GM18873 (cell line): ENCODE measurements around the gene FAM118A.
"Not testable (repeated sequence)": the region's sequence is repeated elsewhere in the genome, so short reads cannot be mapped to it uniquely, and the experiment has no call there.

Experiments
- ATAC-seq: cut with Tn5 transposase; IDR thresholded peaks from one replicate; pipeline ENCODE4 v1.9.1; 2021; ENCODE audit warnings: mild to moderate bottlenecking, moderate library complexity, moderate number of reproducible peaks; ENCODE audit not compliant: unreplicated experiment, low FRiP score

Gene FAM118A

GRCh38 chr22:45280587-45280980 is 29.1 kb upstream of the FAM118A start:
- ATAC-seq = no peak

GRCh38 chr22:45281010-45281409 is 28.7 kb upstream of the FAM118A start:
- ATAC-seq = no peak

GRCh38 chr22:45284705-45285262 is 24.9 kb upstream of the FAM118A start, which contains the start of gene UPK3A:
TSS of gene UPK3A (plus strand) at chr22:45284949. CDS start at chr22:45285014, 65 bp downstream.
- ATAC-seq = no peak

GRCh38 chr22:45285263-45286058 is 24.3 kb upstream of the FAM118A start:
- no peak for ATAC-seq

- ATAC-seq = no peak
Observed at GRCh38 chr22:45286854-45287551, 22.7 kb upstream of the FAM118A start.

- no peak for ATAC-seq
Observed at GRCh38 chr22:45290410-45290936, 19.3 kb upstream of the FAM118A start.

- no peak for ATAC-seq
Observed at GRCh38 chr22:45291061-45291930, 18.4 kb upstream of the FAM118A start.

- no peak for ATAC-seq
Observed at GRCh38 chr22:45291931-45292290, 17.8 kb upstream of the FAM118A start.

- ATAC-seq = no peak
Observed at GRCh38 chr22:45292731-45293442, 16.8 kb upstream of the FAM118A start.

GRCh38 chr22:45294030-45294429 is 15.7 kb upstream of the FAM118A start:
- ATAC-seq = no peak

- not testable (repeated sequence) for ATAC-seq
Observed at GRCh38 chr22:45295004-45295403, 14.7 kb upstream of the FAM118A start.

GRCh38 chr22:45295492-45295891 is 14.2 kb upstream of the FAM118A start:
- no peak for ATAC-seq

- no peak for ATAC-seq
Observed at GRCh38 chr22:45296628-45297297, 13.0 kb upstream of the FAM118A start.

GRCh38 chr22:45298934-45299505 is 10.7 kb upstream of the FAM118A start:
- ATAC-seq = no peak

GRCh38 chr22:45302751-45303150 is 7.0 kb upstream of the FAM118A start:
- no peak for ATAC-seq

GRCh38 chr22:45303181-45303580 is 6.6 kb upstream of the FAM118A start:
- no peak for ATAC-seq

GRCh38 chr22:45304971-45305370 is 4.8 kb upstream of the FAM118A start:
- ATAC-seq = no peak

- no peak for ATAC-seq
Observed at GRCh38 chr22:45305456-45306075, 4.2 kb upstream of the FAM118A start.
